HepG2 (cell line): ENCODE results near the gene MRPL14. TPM values are rescaled to one million over a fixed set of nuclear protein-coding genes. Genes with fewer than 3 reads are reported as not detected.

Experiments
- DMAP1 ChIP-seq: IDR thresholded peaks from 2 replicates; pipeline ENCODE4 v1.6.1; 2016
- ETV5 ChIP-seq: IDR thresholded peaks from 2 replicates; pipeline ENCODE4 v1.6.1; 2018; ENCODE audit warnings: missing biosample characterization, missing genetic modification reagents, inconsistent platforms, borderline replicate concordance
- GTF3A ChIP-seq: sonication (generic); formaldehyde crosslinking; conservative IDR thresholded peaks from 2 replicates; pipeline ENCODE4 v1.4.0; 2020; ENCODE audit warnings: mild to moderate bottlenecking, missing genetic modification reagents
- HDAC1 ChIP-seq: sonication (generic); formaldehyde crosslinking; IDR thresholded peaks from 2 replicates; pipeline ENCODE4 v1.5.1; 2020; ENCODE audit warnings: mild to moderate bottlenecking, missing genetic modification reagents
- MTF2 ChIP-seq: sonication (generic); formaldehyde crosslinking; IDR thresholded peaks from 2 replicates; pipeline ENCODE4 v1.5.0; 2020; ENCODE audit warnings: missing genetic modification reagents, borderline replicate concordance
- POLR2AphosphoS5 ChIP-seq: IDR thresholded peaks from 2 replicates; pipeline ENCODE4 v1.6.1; 2012; ENCODE audit warnings: low read depth, low read length
- RXRB ChIP-seq: IDR thresholded peaks from 2 replicates; pipeline ENCODE4 v1.6.1; 2016; ENCODE audit warnings: borderline replicate concordance, missing genetic modification reagents, missing compliant biosample characterization
- SMAD1 ChIP-seq: sonication (generic); formaldehyde crosslinking; IDR thresholded peaks from 2 replicates; pipeline ENCODE4 v1.4.0; 2020; ENCODE audit warnings: missing genetic modification reagents, low read depth, mild to moderate bottlenecking, borderline replicate concordance
- SMAD9 ChIP-seq: sonication (generic); formaldehyde crosslinking; IDR thresholded peaks from 2 replicates; pipeline ENCODE4 v1.5.1; 2020; ENCODE audit warnings: mild to moderate bottlenecking, missing genetic modification reagents
- SOX5 ChIP-seq: IDR thresholded peaks from 2 replicates; pipeline ENCODE4 v1.6.1; 2016; ENCODE audit warnings: borderline replicate concordance
- YEATS2 ChIP-seq: sonication (generic); formaldehyde crosslinking; IDR thresholded peaks from 2 replicates; pipeline ENCODE4 v1.4.0; 2020; ENCODE audit warnings: missing genetic modification reagents, borderline replicate concordance
- ZBTB3 ChIP-seq: sonication (generic); formaldehyde crosslinking; IDR thresholded peaks from 2 replicates; pipeline ENCODE4 v1.4.0; 2020; ENCODE audit warnings: low read depth, mild to moderate bottlenecking, moderate library complexity, missing genetic modification reagents, borderline replicate concordance
- ZC3H13 ChIP-seq: sonication (generic); formaldehyde crosslinking; IDR thresholded peaks from 2 replicates; pipeline ENCODE4 v1.8.1; 2023; ENCODE audit warnings: mild to moderate bottlenecking, missing genetic modification reagents, moderate library complexity
- ZEB1 ChIP-seq: IDR thresholded peaks from 2 replicates; pipeline ENCODE4 v1.6.1; 2012; ENCODE audit warnings: mild to moderate bottlenecking, low read depth, inconsistent platforms; ENCODE audit not compliant: insufficient replicate concordance
- ZNF530 ChIP-seq: sonication (generic); formaldehyde crosslinking; IDR thresholded peaks from 2 replicates; pipeline ENCODE4 v1.5.0; 2020; ENCODE audit warnings: low read depth, mild to moderate bottlenecking, missing genetic modification reagents
- ZNF619 ChIP-seq: sonication (generic); formaldehyde crosslinking; IDR thresholded peaks from 2 replicates; pipeline ENCODE4 v1.4.0; 2020; ENCODE audit warnings: mild to moderate bottlenecking, missing genetic modification reagents
- ZNF629 ChIP-seq: sonication (generic); formaldehyde crosslinking; conservative IDR thresholded peaks from 2 replicates; pipeline ENCODE4 v1.5.0; 2020; ENCODE audit warnings: missing genetic modification reagents
- ZNF674 ChIP-seq: sonication (generic); formaldehyde crosslinking; IDR thresholded peaks from 2 replicates; pipeline ENCODE4 v1.5.0; 2020; ENCODE audit warnings: low read depth, mild to moderate bottlenecking, missing genetic modification reagents
- ZNF713 ChIP-seq: sonication (generic); formaldehyde crosslinking; IDR thresholded peaks from 2 replicates; pipeline ENCODE4 v1.4.0; 2020; ENCODE audit warnings: mild to moderate bottlenecking, missing genetic modification reagents
- ZNF761 ChIP-seq: sonication (generic); formaldehyde crosslinking; conservative IDR thresholded peaks from 2 replicates; pipeline ENCODE4 v1.4.0; 2020; ENCODE audit warnings: mild to moderate bottlenecking, missing genetic modification reagents
- ZNF788 ChIP-seq: sonication (generic); formaldehyde crosslinking; IDR thresholded peaks from 2 replicates; pipeline ENCODE4 v1.5.0; 2020; ENCODE audit warnings: mild to moderate bottlenecking, missing genetic modification reagents, borderline replicate concordance
- polyA plus RNA-seq, 8 experiments: library from polyadenylated mRNA; depleted of rRNA in 3 of 8; stranded (reverse) in 7 of 8; unstranded in 1 of 8; fragments of >200 nt; fragmentation: Illumina TruSeq in 4 of 8; extraction: Trizol in 4 of 8; gene quantifications; 2 replicates each; pipeline versions ENCODE4 v1.2.1 to v1.2.3, GENCODE V29; 2011 to 2016; ENCODE audit warnings: low read depth in 4 of 8, missing spikeins in 1 of 8, mixed read lengths in 1 of 8; ENCODE audit not compliant: insufficient read depth in 1 of 8
- total RNA-seq, 5 experiments: library from RNA; depleted of rRNA; stranded (reverse); fragments of >200 nt; fragmentation: Illumina TruSeq; extraction: Trizol; gene quantifications; 2 replicates each; pipeline ENCODE4 v1.2.3, GENCODE V29; 2016; ENCODE audit warnings: low read depth in 1 of 5
- TF ChIP-seq, protein P1 (sequence below): sonication (generic); formaldehyde crosslinking; IDR thresholded peaks from 2 replicates; pipeline ENCODE4 v1.4.0; 2020; ENCODE audit warnings: mild to moderate bottlenecking, low read depth, missing genetic modification reagents
- TF ChIP-seq, protein P2 (sequence below): sonication (generic); formaldehyde crosslinking; conservative IDR thresholded peaks from 2 replicates; pipeline ENCODE4 v1.4.0; 2020; ENCODE audit warnings: missing genetic modification reagents
- TF ChIP-seq, protein P3 (sequence below), 2 experiments: sonication (generic) in 1 of 2; formaldehyde crosslinking in 1 of 2; IDR thresholded peaks; 2 replicates each; pipeline versions ENCODE4 v1.4.0 to v1.6.1; 2018 to 2020; ENCODE audit warnings: missing genetic modification reagents in 2 of 2, borderline replicate concordance in 1 of 2, low read depth in 1 of 2, mild to moderate bottlenecking in 1 of 2, missing biosample characterization in 1 of 2

Gene MRPL14
- total and polyA plus RNA-seq, 2 of the 13 experiments (the other 11 are each of a cell fraction or from before 2014, with no cell fraction given) = 157 to 178 TPM

DNA sequence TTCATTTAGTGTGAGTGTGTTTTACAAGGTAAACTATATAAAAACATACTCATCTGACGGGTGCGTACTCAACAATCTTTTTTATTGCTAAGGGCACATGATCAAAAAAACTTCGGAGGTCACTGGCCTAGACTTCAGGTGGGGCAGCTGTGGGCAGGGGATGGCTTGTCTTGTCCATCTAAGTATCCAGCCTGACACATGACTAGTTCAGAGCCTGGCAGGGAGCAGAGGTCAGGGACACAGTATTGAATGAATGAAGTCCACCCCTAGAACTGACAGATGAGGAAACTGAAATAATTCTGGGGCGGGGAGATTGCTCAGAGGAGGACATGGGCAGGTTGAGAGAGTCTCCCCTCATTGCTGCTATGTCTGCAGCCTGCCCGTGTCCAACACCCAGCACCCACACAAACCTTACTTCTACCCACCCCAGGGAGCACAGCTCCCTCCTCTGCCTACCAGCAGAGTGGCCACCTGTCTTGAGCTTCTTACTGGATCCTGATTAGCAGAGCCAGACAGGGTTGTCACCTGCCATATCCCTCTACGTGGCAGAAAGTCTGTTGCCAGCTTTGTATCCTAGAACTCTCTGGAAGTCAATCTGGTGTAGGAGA is 48.9 kb downstream of the MRPL14 start (continued):
- TF ChIP-seq YEATS2 (CRISPR knock-in tag) (no peak; the same call in 1 of the 2 replicates), ZNF761 (CRISPR knock-in tag) (0 out of 2 replicates have a peak, but pooled peaks have one; percentile 27), DMAP1 (CRISPR knock-in tag) (0 out of 2 replicates have a peak, but pooled peaks have one; percentile 19), ETV5 (CRISPR knock-in tag) (peak; percentile 7; the same call in 1 of the 2 replicates), SMAD9 (CRISPR knock-in tag) (no peak), HDAC1 (CRISPR knock-in tag) (peak; percentile 63; the same call in 1 of the 2 replicates), ZEB1 (no peak), MTF2 (CRISPR knock-in tag) (0 out of 2 replicates have a peak, but pooled peaks have one; percentile 8), ZC3H13 (0 out of 2 replicates have a peak, but pooled peaks have one; percentile 51), ZNF674 (CRISPR knock-in tag) (no peak), POLR2AphosphoS5 (peak; percentile 17; the same call in 1 of the 2 replicates), SMAD1 (CRISPR knock-in tag) (0 out of 2 replicates have a peak, but pooled peaks have one; percentile 4), ZBTB3 (CRISPR knock-in tag) (peak; percentile 21; the same call in 1 of the 2 replicates), SOX5 (CRISPR knock-in tag) (0 out of 2 replicates have a peak, but pooled peaks have one; percentile 13), ZNF629 (CRISPR knock-in tag) (no peak), RXRB (CRISPR knock-in tag) (peak; percentile 65; the same call in 1 of the 2 replicates), ZNF713 (peak; percentile 9; the same call in 1 of the 2 replicates), ZNF619 (CRISPR knock-in tag) (peak; percentile 80; the same call in 1 of the 2 replicates), GTF3A (0 out of 2 replicates have a peak, but pooled peaks have one; percentile 23), ZNF788 (peak; percentile 42; the same call in 1 of the 2 replicates), ZNF530 (no peak)
- TF ChIP-seq, protein P1, sequence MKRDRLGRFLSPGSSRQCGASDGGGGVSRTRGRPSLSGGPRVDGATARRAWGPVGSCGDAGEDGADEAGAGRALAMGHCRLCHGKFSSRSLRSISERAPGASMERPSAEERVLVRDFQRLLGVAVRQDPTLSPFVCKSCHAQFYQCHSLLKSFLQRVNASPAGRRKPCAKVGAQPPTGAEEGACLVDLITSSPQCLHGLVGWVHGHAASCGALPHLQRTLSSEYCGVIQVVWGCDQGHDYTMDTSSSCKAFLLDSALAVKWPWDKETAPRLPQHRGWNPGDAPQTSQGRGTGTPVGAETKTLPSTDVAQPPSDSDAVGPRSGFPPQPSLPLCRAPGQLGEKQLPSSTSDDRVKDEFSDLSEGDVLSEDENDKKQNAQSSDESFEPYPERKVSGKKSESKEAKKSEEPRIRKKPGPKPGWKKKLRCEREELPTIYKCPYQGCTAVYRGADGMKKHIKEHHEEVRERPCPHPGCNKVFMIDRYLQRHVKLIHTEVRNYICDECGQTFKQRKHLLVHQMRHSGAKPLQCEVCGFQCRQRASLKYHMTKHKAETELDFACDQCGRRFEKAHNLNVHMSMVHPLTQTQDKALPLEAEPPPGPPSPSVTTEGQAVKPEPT = no peak
- TF ChIP-seq, protein P2, sequence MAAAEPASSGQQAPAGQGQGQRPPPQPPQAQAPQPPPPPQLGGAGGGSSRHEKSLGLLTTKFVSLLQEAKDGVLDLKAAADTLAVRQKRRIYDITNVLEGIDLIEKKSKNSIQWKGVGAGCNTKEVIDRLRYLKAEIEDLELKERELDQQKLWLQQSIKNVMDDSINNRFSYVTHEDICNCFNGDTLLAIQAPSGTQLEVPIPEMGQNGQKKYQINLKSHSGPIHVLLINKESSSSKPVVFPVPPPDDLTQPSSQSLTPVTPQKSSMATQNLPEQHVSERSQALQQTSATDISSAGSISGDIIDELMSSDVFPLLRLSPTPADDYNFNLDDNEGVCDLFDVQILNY (CRISPR knock-in tag) = no peak
- TF ChIP-seq, protein P3, sequence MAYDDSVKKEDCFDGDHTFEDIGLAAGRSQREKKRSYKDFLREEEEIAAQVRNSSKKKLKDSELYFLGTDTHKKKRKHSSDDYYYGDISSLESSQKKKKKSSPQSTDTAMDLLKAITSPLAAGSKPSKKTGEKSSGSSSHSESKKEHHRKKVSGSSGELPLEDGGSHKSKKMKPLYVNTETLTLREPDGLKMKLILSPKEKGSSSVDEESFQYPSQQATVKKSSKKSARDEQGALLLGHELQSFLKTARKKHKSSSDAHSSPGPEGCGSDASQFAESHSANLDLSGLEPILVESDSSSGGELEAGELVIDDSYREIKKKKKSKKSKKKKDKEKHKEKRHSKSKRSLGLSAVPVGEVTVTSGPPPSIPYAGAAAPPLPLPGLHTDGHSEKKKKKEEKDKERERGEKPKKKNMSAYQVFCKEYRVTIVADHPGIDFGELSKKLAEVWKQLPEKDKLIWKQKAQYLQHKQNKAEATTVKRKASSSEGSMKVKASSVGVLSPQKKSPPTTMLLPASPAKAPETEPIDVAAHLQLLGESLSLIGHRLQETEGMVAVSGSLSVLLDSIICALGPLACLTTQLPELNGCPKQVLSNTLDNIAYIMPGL (CRISPR knock-in tag; IDR thresholded peaks at IDR 0.05; ENCODE audit: borderline replicate concordance in 1 of 2, low read depth in 1 of 2) = 0 out of 4 replicates have a peak, but pooled peaks of 1 of the 2 experiments have one; percentile 37
